Measurements from ENCODE around the gene EPPIN.

DNA sequence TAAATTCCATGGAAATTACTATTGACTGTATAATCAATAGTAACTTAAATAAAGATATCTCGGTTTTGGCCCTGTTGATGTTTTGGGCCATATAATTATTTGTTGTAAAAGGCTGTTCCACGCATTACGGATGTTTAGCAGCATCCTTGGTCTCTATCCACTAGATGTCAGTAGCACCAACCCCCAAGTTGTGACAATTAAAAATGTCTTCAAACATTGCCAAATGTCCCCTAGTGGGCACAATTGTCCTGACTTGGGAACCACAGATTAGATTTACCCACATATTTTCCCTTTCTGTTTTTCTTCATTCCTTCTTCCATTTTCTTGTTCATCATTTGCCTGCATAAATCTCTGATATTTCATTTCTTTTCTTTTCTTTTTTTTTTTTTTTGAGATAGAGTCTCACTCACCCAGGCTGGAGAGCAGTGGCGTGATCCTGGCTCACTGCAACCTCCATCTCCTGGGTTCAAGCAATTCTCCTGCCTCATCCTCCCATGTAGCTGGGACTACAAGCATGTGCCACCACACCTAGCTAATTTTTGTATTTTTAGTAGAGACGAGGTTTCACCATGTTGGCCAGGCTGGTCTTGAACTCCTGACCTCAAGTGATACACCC is 45.5 kb upstream of the EPPIN start:
- no peak for TF ChIP-seq ARNT (IDR thresholded peaks at IDR 0.05)
- no peak for TF ChIP-seq FOXA1 (IDR thresholded peaks at IDR 0.05)
- TF ChIP-seq NFRKB (IDR thresholded peaks at IDR 0.05), result no peak
- no peak for TF ChIP-seq SP1 (IDR thresholded peaks at IDR 0.05)
- TF ChIP-seq BHLHE40 (IDR thresholded peaks at IDR 0.05; ENCODE audit: borderline replicate concordance), result no peak
- no peak for TF ChIP-seq LEF1 (IDR thresholded peaks at IDR 0.05; ENCODE audit: borderline replicate concordance)
- no peak for TF ChIP-seq ZNF384 (IDR thresholded peaks at IDR 0.05)
- TF ChIP-seq TARDBP (IDR thresholded peaks at IDR 0.05), result no peak
- TF ChIP-seq CTBP1 (IDR thresholded peaks at IDR 0.05; ENCODE audit: borderline replicate concordance), result no peak

Data from HEK293T (cell line).